IMR-90 (cell line): ENCODE data around the gene FBXW8.

Source experiments
- CTCF ChIP-seq: conservative IDR thresholded peaks from 2 replicates; pipeline ENCODE4 v1.5.1; 2012; ENCODE audit warnings: mild to moderate bottlenecking, low read depth, low read length, improper control_type of control experiment
- TF ChIP-seq, protein P1 (sequence below): fragments of 150-350 bp; IDR thresholded peaks from 2 replicates; pipeline ENCODE4 v1.6.1; 2016; ENCODE audit warnings: low read depth, mild to moderate bottlenecking, low read length, moderate library complexity, borderline replicate concordance

DNA sequence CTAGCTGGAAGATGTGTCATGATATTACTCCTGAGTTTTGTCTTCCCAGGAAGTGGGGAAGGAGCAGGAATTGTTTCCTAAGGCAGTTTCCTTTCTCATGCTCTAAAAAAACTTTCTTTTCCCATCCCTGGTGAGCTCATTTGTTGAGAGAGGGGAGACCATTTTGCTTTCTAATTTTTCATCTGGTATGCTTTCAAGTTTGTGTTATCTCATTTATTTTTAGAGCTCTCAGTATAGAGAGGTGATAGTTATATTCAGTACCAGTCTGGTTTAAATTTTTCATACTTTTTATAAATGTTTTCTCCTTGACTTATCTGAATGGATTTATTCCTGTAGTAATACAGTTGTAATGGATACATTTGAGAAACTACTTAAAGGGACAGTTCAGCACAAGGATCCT is 79.6 kb downstream of the FBXW8 start:
- no peak for TF ChIP-seq CTCF
- TF ChIP-seq, protein P1, sequence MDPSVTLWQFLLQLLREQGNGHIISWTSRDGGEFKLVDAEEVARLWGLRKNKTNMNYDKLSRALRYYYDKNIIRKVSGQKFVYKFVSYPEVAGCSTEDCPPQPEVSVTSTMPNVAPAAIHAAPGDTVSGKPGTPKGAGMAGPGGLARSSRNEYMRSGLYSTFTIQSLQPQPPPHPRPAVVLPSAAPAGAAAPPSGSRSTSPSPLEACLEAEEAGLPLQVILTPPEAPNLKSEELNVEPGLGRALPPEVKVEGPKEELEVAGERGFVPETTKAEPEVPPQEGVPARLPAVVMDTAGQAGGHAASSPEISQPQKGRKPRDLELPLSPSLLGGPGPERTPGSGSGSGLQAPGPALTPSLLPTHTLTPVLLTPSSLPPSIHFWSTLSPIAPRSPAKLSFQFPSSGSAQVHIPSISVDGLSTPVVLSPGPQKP: no peak
